ENCODE measurements around the gene LRRTM3.

Gene LRRTM3

DNA sequence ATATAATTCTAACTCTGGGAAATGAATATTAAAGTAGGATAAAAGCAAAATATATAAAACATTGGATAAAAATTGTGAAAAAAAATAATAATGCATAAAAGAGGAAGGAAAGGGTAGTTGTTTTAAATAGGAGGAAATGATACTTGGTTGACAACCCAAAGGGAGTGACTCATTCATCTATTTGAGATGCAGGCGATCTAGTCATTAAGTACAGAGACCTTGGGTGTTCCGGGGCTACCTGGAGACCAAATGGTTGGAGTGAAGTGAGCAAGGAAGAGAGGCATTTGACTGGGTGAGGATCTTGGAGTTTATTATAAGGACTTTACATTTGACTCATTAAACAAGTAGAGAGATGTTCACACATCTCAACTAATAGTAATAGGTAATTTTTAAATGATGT, 111.0 kb downstream of the LRRTM3 start:
- peak; percentile 1 for DNase-seq

DNA sequence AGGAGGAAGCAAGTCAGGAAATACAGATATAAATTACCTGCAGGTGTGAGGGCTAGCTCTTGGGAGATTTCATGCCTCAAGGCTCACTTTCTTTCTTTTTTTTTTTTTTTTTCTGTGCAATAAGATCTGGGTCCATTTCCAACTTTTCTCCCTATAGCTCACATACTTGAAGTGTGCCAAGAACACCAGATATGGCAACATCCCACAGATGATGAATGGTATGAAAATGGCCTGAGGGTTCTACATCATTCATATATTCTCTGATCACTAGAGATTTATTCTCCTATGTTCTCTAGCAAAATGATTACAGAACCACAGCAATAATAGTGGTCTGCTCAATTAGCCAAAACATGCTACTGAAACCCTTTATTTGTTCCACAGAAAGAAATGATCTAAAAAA, 117.2 kb downstream of the LRRTM3 start:
- DNase-seq, result no peak

DNA sequence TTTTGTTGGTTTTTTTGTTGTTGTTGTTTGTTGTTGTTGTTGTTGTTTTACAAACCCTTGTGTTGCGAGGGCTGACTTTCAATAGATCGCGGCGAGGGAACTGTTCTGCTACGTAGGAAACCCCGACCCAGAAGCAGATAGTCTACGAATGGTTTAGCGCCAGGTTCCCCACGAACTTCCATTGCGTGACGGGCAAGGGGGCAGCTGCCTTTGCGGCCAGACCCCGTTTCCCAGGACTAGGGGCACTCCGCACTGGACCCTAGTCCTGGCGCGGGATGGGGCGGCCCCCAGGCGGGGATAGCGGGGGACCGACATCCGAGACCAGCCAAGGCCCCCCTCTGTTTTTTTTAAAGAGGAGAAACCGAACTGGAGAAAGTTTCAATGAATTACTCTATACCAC, 119.6 kb downstream of the LRRTM3 start:
- DNase-seq, result no peak

DNA sequence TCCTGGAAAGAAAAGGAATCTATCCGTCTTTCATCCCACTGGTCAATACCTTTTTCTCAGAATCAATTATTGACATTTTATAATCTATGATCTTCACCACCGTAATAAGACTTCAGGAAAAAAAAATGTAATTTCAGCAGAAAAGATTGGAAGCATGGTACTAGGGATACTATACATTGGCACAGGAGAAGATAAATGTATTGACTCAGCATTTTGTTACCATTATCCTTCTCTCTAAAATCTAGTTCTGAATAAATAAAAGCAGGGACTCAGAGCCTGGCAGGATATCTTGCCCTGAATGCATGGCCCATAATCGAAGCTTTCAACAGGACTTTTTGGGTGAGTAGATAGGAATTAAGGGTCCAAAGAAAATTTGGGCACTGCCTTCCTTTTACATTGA, 120.7 kb downstream of the LRRTM3 start:
- no peak for DNase-seq

DNA sequence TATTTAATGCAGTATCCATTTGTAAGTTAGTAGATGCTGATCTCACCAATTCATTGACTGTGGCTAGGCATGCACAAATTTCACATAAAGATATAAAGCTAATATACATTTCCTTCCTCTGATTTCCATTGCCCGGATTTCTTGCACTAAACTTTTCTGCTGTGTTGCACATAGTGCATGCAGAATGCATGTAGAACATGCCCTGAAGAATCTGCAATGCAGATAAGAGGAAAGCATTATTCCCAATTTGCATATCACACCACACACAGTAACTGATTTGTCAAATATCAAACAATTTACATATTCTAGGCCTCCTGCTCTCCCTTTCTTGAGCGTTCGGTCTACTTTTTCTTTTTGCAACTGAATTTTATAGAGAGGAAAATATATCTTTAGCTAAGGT, 124.2 kb downstream of the LRRTM3 start:
- no peak for DNase-seq

DNA sequence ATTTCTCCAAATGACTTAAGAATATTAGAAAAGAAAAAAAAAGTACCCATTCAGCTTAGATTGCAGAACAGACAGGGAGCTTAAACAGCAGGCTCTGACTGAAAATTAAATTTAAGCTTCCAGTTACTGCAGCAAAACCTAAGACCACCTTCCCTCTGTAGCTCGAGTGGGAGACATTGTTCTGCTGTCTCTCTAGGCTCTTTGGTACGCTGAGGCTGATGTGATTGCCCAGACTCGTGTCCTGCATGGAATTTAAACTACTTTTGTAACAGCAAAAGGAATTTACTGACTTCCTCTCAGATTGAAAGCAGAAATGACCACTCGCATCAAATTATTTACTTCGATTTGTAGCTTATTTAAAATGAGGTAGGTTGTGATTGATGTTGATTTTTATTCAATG, 124.6 kb downstream of the LRRTM3 start:
- no peak for DNase-seq

DNA sequence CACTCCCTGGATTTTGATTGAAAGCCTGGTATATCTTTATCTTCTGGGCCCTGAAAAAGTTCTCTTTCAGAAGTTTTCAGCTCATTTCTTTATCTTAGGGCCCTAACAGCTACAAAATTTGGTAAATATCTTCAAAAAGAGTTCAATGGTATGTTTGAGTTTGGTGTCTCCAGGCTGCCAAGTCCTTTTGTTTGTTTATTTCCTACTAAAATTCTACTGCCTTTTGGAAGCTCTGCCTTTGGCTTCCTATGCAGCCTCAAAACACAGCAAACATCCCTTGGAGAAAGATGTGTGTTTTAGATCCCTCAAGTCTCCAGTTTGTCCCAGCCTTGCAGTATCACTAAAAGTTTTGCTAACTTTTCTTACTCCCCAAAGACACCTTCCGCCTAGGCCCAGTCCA, 146.8 kb downstream of the LRRTM3 start:
- DNase-seq, result no peak

DNA sequence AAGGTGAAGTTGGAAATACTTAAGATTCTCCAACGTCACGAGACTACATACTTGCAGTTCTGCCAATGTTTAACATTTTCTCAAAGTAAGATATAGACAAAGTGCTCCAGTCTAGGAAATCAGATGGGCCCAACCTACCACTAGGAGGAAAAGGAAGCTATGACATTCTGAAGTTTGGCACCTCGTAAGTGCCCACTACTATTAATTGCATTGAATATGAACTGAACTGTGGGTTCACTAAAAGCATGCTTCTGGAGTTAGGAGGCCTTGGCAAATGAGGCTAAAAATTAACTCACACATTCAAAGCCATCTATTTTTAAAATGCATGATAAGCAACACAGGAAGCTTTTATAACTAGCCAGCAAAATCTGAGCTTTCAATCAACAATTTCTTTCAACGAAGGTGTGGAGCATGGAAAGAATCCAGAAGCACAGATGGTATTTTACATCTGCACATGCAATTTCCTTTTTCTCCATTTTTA, 149.7 kb downstream of the LRRTM3 start:
- DNase-seq, result no peak

DNA sequence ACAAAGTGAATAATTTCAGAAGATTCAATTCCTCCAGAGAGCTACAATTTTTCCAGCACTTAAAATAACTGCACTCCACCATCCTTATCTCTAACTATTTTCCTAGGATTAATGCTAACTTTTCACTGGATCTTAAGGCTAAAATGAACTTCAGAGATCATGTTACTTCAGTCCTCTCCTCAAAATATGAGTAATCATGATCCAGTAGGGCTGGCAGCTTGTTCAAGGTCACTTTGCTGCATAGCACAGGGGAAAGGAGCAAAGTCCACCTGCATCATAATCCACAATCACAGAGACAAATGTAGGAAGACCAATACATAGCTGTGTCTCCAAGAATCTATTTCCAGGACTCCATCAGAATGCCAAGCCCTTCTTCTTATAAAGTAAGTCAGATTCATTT, 150.3 kb downstream of the LRRTM3 start:
- no peak for DNase-seq

DNA sequence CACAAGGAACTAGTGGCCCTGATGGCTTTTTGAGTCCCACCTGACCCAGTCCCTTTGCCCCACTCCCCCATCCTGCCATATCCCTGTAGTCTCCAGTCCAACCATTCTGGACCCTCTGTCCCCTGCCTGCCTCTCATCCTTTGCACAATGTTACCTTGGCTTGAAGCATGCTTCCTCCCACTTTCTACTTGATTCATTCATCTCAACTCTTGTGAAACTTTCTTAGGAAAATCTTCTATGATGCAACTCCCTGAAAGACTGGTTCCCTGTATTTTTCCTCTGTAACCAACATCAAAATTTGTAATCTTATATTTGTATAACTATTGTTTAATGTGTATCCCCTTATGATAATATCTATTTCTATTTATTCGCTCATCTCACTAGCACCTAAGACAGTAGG, 151.5 kb downstream of the LRRTM3 start:
- no peak for DNase-seq

DNA sequence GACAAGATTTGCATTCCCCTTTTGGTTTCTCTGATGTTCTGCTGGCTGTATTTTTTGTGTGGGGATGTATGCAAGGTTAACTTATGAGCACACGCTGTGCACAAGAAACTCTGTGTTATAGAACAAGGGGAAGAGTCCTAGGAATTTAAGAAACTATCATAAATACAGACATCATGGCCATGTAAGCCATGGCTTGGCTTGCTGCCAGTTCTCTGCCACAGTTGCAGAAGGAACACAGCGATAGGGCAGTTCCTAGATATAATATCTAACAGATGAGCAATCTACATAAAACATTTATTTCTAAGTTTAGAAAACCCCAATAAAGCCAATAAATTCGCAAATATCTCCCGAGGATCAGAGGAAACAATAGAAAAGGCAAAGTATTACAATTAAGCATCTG, 153.3 kb downstream of the LRRTM3 start:
- DNase-seq, result no peak

DNA sequence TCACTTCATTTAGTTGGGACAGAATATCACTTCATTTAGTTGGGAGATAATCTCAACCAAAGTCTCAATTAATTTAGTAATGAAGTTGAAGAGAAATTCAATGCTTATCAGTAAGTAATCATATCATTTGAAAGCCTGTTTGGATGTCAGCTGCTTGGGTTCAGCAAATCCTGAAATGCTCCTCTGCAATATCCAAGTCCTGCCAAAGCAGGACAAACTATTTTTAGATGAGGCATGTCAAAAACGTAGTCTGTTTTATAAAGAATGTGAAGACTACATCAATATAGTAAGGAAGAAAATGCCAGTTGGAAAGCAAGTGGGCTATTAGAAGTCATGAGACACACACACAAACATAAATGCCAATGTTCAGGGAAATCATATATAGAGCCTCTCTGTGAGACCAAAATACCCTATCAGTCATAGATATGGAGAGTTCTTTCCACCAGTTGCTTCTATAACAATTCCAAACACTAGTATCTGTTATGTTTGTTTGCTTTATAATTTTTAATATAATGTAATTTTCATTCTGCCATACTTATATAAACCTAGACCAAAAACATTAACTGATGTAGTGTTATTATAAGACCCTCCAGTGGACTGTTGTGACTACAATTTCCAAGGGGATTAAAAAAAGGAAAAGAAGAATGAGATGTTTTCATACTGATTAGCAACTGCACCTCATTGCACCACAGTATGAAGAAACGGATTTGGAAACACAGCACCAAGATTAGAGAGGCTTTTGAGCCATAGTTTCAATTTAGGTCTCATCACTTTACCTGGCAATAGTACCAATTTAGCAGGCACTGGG, 160.7 kb downstream of the LRRTM3 start:
- no peak for DNase-seq

DNA sequence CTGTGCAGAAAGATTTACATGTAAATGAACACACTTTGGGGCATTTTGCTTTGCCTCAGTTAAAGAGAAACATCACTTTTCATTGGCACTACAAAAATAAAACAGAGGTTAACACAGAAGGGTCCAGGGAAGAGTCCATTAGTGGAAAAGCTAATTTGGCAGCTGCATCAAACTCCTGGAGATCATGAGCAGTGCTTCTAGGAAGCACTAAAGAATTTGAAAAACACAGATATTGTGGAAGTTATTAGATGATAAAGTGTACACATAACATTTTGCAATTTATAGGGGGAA, 161.2 kb downstream of the LRRTM3 start:
- no peak for DNase-seq

DNA sequence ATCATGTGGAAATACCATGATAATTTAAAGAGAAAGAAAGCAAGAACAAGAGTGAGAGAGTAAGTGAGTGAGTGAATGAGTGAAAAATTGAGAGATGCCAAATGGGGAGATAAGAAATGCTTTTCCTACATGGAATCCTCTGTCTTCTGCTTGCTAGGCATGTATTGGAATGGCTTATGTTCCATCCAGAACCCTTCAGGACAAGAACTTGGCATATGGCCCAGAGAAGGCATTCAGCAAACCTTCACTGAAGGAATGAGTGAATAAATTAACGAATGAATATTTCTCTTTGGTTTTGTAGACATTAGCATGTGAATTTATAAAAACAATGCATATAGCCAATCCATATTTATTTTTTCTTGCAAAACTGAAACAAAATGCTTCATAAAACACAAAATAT, 162.2 kb downstream of the LRRTM3 start:
- DNase-seq, result no peak

DNA sequence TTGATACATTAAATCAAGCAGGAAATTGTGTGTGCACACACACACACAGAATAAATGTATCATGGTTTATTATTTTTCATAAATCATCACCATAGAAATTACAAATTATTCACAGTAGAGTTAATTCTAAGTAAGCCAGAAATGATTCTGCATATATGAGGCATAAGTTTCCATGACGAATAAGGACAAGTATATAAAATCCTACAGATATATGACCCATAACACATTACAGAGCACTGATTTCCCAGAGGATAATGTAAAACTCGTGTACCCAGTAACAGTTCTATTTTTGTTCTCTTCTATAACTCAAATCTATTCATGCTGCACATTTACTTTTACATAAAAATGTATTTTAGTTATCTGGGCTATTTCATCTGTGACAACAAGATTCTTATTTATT, 169.7 kb downstream of the LRRTM3 start:
- no peak for DNase-seq

DNA sequence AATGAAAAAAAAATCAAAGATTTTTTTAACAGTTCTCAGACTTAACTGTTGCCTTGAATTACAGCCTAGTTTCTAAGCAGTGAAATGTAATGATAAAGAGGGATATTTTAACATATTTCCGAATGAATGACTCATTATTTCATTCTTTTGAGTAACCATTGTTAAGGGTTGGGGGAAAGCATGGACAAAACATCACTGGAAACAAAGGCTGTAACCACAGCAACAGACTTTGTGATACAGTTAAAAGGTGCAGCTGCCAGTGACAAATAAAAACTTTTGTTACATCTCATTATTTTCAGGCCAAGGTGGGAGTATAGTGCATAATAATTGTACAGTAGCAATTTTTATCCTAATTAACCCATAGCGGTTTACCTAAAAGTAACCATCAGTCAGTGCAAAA, 172.6 kb downstream of the LRRTM3 start:
- no peak for DNase-seq

DNA sequence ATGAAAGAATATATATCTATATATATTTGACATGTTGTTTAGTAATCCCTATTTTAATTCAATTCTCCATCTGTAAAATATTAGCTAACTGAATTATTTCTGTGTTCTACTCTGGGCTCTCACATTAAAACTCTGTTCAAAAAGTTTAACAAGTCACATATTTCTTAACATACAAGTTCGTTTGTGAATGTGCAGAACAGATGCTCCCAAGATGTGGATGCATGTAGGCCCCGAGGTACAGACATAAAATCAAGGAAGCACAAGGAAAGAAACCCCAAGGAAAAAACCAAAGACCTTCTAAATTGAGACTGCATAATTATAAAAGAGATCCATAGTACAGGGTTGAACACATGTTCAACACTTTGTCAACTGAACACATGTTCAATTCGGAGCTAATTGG, 175.1 kb downstream of the LRRTM3 start:
- no peak for DNase-seq

DNA sequence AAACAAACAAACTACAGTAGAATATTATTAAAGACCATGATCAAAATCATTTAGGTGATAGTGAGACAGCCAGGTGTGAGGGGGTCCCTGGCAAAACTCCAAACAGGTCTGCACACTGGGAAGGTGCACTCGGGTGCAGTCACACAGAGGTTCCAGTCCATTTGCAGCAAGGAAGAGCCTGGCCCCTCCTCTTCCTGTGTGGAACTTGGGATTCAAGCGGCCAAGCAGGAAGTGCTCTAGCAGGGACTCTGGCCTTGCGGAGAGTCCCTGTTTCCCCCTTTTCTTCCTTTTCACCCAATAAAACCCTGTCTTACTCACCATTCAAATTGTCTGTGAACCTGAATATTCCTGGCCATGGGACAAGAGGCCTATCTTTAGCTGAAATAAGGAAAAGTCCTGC, 181.8 kb downstream of the LRRTM3 start:
- DNase-seq, result no peak

DNA sequence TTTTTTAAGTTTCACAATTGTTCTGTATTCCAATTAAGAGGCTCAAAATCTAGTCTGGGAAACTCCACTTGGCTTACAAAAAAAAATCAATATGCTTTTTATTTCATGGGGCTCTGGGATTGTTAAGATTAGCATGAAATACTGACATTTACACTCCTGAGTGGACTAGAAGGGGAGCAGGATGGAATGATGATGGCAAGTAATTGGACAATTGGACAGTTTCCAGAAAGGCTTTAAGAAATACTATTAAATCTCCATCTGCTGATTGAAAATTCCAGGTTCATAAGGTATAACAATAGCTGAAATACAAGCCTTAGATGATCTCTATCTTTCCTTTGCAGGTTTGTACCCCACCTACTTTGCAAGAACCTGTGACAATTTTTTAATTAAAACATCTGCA, 184.4 kb downstream of the LRRTM3 start:
- no peak for DNase-seq

DNA sequence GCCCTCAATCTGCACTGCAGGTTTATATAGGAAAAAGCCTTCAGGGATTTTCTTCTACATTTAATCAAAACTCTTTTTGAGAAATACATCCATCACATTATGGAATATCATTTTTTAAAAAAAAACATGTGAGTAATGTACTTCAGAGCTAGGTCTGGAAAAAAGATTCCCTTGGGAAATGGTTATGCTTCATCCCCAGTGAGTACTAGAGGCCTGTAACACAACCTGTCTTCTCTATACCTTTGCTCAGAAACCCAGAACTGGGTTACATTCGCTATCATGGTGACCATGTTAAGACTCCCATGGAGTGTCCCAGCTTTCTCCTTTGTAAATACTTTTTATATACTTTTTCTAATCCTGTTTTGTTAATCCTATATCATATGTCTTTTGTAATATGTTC, 186.9 kb downstream of the LRRTM3 start:
- no peak for DNase-seq

DNA sequence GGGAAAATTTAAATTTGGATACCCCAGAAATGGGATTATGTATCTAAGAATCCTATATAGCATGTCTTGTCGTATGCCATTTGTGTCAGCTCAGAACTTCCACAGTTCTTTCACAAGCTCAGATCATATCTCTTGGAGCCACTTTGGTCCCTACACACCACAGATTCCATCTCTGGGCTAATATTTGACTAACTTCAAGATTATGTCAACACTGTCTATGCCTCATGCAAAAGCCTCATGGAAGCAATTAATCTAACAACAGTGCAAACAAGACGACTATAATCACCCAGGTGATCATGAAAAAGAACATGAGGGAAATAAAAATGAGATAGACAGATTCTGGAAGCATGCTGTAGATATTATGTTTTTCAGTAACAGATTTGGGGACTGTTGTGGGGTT, 189.1 kb downstream of the LRRTM3 start:
- DNase-seq, result no peak

DNA sequence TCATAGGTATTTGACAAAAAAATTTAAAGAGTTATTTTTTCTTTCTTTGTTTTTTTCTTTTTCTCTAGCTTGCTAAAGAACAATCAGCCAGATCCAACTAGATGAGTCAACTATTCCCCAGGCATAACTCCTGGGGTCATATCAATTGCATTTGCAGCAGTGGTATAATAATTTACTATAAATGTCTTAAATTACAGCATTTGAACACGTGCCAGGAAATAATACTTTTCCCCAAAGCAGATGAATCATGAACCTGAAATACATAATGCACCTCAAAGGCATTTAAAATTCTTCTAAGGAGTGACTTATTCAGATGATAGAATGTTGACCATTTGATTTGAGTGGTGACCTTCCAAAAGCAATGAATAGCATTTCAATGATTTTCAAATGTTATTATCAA, 190.1 kb downstream of the LRRTM3 start:
- no peak for DNase-seq

DNA sequence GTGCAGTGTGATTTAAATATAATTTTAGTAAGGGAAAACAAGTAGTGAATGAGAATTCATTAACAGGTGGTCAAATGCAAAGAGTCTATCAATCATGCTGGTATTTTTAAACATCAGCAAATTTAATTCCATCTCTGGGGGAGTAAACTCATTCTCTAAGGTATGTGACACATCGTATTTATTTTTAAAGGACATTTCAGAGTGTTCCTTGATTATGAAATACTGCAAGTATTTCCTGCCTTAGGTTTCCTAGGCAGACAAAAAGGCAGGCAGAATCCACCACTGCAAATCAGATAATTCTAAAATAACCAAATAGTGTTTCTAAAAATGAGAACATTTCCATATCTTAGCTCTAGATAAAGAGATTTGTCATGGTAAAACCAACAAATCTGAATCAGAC, 193.8 kb downstream of the LRRTM3 start:
- DNase-seq, result no peak

DNA sequence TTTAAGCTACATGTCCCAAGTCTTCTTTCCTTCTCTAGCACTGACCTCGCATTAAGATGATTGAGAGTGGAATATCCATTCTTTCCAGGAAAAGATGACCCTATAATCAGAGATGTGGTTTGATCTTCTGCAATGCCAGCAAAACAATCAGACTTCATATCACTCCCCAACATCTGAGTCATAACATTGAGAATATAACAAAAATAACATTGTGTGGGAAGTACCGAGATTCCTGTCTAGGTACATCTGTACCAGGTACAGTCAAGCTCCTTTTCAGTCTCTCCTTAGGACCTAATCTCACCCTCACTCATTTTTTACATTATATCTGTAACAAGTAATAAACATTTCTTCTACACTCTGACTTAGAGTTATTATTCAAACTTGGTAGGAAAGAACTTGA, 201.6 kb downstream of the LRRTM3 start:
- no peak for DNase-seq

DNA sequence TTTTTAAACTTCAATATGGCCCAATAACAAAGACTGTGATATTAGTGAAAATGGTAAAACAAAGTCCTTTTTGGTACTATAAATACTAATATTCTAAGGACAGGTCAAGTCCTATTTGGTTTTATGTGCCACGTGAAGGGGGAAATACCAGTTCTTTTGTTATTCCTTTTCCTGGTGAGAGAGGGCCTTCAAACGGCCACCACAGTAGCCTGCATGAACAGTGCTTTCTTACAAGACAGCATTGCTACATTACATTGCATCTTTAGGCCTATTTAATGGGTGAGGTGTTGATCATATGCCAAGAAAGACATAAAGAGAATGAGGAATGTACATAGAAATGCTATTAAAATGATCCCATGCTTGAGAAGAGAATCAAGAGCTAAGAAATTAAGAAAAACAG, 214.8 kb downstream of the LRRTM3 start:
- DNase-seq, result no peak

DNA sequence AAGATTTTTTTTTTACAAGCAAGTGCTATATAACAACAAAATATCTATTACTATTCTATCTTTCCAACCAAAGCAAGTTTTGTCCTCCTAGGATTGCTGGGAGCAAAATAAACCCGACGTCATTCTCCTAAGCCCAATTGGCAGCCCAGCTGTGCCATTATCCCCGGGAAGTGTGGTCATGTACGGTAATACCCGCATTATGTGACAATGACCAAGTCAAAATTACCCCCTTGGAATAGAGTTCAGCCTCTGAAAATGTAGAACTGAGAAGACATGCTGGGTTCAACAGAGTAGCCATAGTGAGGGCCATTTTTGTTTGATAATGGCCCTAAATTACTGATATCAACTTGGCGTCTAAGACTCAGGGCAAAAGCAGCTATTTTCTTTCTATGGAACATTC, 215.5 kb downstream of the LRRTM3 start:
- no peak for DNase-seq
